AG04449 (cell line): ENCODE measurements around the gene JADE2.

ENCODE experiments used
- CTCF ChIA-PET: fragments of 350-600 bp; formaldehyde crosslinking; extraction: SDS; loops from one replicate; lab custom pipeline; 2021; ENCODE audit warnings: antibody characterized with exemption; lab: Yijun Ruan, JAX
- POLR2A ChIA-PET: fragments of 400-600, 350-600 bp; formaldehyde crosslinking; extraction: SDS; loops from one replicate; lab custom pipeline; 2020; ENCODE audit warnings: antibody characterized with exemption, inconsistent platforms; lab: Yijun Ruan, JAX
- DNase-seq: peaks from one replicate; pipeline ENCODE4 v3.0.0-alpha.2; 2010; ENCODE audit warnings: low read depth, low spot score
- H3K4me3 ChIP-seq: 2 replicates; pipeline ENCODE4 v1.5.1; 2011; ENCODE audit warnings: low read depth, mild to moderate bottlenecking, control low read depth, low read length
- TF ChIP-seq, protein P1 (sequence below): IDR thresholded peaks from one replicate; pipeline ENCODE4 v1.5.1; 2011; ENCODE audit warnings: mild to moderate bottlenecking, moderate library complexity, low read length, control low read depth, inconsistent platforms; ENCODE audit not compliant: insufficient read depth; ENCODE audit errors: missing control alignments

The JADE2 gene

DNA sequence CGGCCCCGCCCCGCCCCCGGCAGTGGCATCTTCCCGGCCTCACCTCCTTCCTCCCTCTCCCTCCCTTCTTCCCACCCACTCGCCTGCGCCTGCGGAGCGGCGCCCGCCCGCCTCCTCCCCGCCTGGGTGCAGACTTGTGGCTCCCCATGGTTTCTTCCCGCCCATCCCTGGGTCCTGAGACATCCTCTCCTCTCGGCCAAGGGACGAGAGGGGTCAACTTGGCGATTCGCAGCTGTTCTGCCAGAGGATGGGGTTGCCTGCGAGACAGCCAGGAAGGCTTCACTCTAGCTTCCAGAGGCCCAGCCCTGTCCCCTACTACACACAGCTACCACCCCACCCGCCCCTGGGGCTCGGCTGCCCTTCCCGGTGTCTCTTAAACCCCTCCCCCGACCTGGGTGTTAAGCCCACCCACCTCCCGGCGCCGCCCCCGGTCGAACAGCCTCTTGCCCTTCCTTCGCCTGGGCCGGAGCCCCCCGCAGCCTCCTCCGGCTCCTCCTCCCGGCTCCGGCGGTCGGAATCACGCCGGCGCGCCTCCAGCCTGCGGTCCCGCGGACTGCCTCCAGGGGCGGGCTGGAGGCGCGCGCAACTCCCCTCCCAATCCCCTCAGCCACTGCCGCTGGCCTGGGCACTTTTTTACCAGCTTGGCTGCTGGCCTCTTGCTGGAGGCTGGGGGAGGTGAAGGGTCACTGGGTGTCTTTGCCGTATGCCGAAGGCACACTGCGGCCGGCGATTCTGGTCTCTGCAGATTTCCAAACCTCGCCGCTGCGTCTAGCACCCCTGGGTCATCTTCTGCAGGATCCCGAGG lies 1.9 kb downstream of the JADE2 start:
- ChIA-PET CTCF (interaction anchor here (0.7 to 7.5 kb wide), 32 partner anchors 10 to 225 kb away, joined by 3 to 65 read pairs (median 5); partner anchors contain the start of genes CDKL3, CDKN2AIPNL and UBE2B), POLR2A (interaction anchor here (0.8 to 2.5 kb wide), 4 partner anchors 16 to 91 kb away, joined by 3 to 6 read pairs (median 4); no protein-coding TSS in a partner anchor)
- peak overlapping the region; percentile 75 for H3K4me3 ChIP-seq
- DNase-seq, result no peak
- TF ChIP-seq, protein P1, sequence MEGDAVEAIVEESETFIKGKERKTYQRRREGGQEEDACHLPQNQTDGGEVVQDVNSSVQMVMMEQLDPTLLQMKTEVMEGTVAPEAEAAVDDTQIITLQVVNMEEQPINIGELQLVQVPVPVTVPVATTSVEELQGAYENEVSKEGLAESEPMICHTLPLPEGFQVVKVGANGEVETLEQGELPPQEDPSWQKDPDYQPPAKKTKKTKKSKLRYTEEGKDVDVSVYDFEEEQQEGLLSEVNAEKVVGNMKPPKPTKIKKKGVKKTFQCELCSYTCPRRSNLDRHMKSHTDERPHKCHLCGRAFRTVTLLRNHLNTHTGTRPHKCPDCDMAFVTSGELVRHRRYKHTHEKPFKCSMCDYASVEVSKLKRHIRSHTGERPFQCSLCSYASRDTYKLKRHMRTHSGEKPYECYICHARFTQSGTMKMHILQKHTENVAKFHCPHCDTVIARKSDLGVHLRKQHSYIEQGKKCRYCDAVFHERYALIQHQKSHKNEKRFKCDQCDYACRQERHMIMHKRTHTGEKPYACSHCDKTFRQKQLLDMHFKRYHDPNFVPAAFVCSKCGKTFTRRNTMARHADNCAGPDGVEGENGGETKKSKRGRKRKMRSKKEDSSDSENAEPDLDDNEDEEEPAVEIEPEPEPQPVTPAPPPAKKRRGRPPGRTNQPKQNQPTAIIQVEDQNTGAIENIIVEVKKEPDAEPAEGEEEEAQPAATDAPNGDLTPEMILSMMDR, result peak; percentile 88

DNA sequence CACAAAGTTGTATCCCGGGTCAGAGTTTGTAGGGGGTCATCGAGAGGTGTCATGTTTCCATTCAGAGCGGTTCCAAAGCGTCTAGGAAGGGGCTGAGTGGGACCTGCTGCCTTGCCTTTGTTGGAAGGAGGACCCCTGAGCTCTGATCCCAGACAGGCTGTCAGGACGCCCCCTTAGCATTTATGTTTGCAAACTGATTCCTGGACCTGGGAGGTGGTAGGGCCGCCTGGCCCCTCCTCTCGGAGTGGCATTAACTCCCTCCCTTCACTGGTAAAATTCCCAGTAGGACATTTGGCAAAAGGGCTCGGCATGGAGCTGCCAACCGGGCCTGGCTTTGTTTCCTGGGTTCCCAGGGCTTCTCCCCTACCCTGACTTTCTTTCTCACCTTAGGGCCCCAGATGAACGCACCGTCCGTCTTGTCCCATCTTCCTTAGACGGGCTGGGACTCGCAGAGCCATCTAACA lies 2.5 kb downstream of the JADE2 start:
- TF ChIP-seq, protein P1, result no peak
- POLR2A ChIA-PET, result interaction anchor here (0.8 to 2.5 kb wide), 3 partner anchors 17 to 92 kb away, joined by 3 to 6 read pairs (median 4); no protein-coding TSS in a partner anchor
- peak overlapping the region; percentile 75 for H3K4me3 ChIP-seq
- DNase-seq, result no peak
- CTCF ChIA-PET, result interaction anchor here (0.8 to 7.5 kb wide), 27 partner anchors 9 to 161 kb away, joined by 3 to 65 read pairs (median 7); partner anchors contain the start of genes CDKL3, CDKN2AIPNL and UBE2B

DNA sequence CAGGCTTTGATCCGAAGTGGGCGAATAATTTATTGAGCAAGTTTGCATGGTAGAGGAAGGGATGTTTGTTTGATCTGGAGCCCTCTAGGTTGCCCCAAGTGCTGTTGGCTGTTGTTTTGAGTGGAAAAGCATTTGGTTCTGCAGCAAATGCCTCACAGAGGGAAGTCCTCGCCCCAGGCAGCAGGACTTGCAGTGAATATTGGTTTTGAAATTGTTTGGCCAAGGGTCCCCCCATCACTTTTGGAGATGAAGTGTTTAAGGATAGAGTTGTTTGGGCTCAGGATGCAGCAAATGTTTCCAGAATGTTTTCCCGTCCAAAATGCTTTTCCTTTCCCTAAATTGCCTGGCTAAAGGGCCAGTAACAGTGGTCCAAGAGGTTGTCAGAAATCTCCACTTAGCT lies 3.1 kb downstream of the JADE2 start:
- ChIA-PET CTCF (interaction anchor here (0.8 to 7.5 kb wide), 22 partner anchors 9 to 157 kb away, joined by 3 to 65 read pairs (median 10); partner anchors contain the start of genes CDKN2AIPNL and UBE2B), POLR2A (no interaction called here)
- DNase-seq, result no peak
- H3K4me3 ChIP-seq, result no peak overlapping the region
- TF ChIP-seq, protein P1, result no peak

GRCh38 chr5:134529460-134529859 lies 4.0 kb downstream of the JADE2 start:
- POLR2A ChIA-PET, result no interaction called here

GRCh38 chr5:134530301-134531077 lies 5.0 kb downstream of the JADE2 start:
- CTCF ChIA-PET, result interaction anchor here (0.8 to 7.5 kb wide), 6 partner anchors 10 to 118 kb away, joined by 3 to 65 read pairs (median 3); partner anchors contain the start of gene CDKN2AIPNL
- H3K4me3 ChIP-seq, result no peak overlapping the region
- TF ChIP-seq, protein P1, result no peak
- POLR2A ChIA-PET, result no interaction called here
- DNase-seq, result no peak

More at GRCh38 chr5:134529460-134529859, 4.0 kb downstream of the JADE2 start:
- H3K4me3 ChIP-seq, result no peak overlapping the region
- DNase-seq, result no peak
- CTCF ChIA-PET, result interaction anchor here (1.1 to 7.5 kb wide), 8 partner anchors 12 to 117 kb away, joined by 3 to 65 read pairs (median 12); partner anchors contain the start of gene CDKN2AIPNL
- TF ChIP-seq, protein P1, result no peak
